Left hindlimb (tissue), 1 donor: Measurements from ENCODE around the gene QSER1.
"Not testable (repeated sequence)": the region's sequence is repeated elsewhere in the genome, so short reads cannot be mapped to it uniquely, and the experiment has no call there.

Experiments used
- DNase-seq: peaks from one replicate; pipeline ENCODE4 v3.0.0-alpha.2; 2018

QSER1 gene

GRCh38 chr11:32937283-32937682 is 44.7 kb downstream of the QSER1 start:
- not testable (repeated sequence) for DNase-seq

GRCh38 chr11:32939046-32939445 is 46.4 kb downstream of the QSER1 start:
- no peak for DNase-seq

- DNase-seq: no peak
Observed at GRCh38 chr11:32939866-32940265, 47.3 kb downstream of the QSER1 start.

GRCh38 chr11:32940865-32941264 is 48.3 kb downstream of the QSER1 start:
- no peak for DNase-seq

GRCh38 chr11:32947978-32948377 is 55.4 kb downstream of the QSER1 start:
- no peak for DNase-seq

GRCh38 chr11:32949739-32950138 is 57.1 kb downstream of the QSER1 start:
- no peak for DNase-seq

- DNase-seq: no peak
Observed at GRCh38 chr11:32952421-32952820, 59.8 kb downstream of the QSER1 start.

GRCh38 chr11:32953700-32954099 is 61.1 kb downstream of the QSER1 start:
- DNase-seq: no peak

GRCh38 chr11:32960553-32961164 is 68.0 kb downstream of the QSER1 start:
- DNase-seq: no peak

- DNase-seq: no peak
Observed at GRCh38 chr11:32962016-32962415, 69.4 kb downstream of the QSER1 start.

- no peak for DNase-seq
Observed at GRCh38 chr11:32963721-32964120, 71.1 kb downstream of the QSER1 start.

- no peak for DNase-seq
Observed at GRCh38 chr11:32968541-32968940, 75.9 kb downstream of the QSER1 start.

- not testable (repeated sequence) for DNase-seq
Observed at GRCh38 chr11:32972233-32972632, 79.6 kb downstream of the QSER1 start.

- no peak for DNase-seq
Observed at GRCh38 chr11:32972781-32973180, 80.2 kb downstream of the QSER1 start.

GRCh38 chr11:32982626-32983025 is 90.0 kb downstream of the QSER1 start:
- no peak for DNase-seq

- no peak for DNase-seq
Observed at GRCh38 chr11:32983506-32983905, 90.9 kb downstream of the QSER1 start.

GRCh38 chr11:32985600-32985999 is 93.0 kb downstream of the QSER1 start:
- no peak for DNase-seq

GRCh38 chr11:32987851-32988250 is 95.2 kb downstream of the QSER1 start:
- DNase-seq: no peak

- no peak for DNase-seq
Observed at GRCh38 chr11:32990481-32990880, 97.9 kb downstream of the QSER1 start.

GRCh38 chr11:32991427-32991826 is 98.8 kb downstream of the QSER1 start:
- DNase-seq: no peak

- no peak for DNase-seq
Observed at GRCh38 chr11:32991898-32992297, 99.3 kb downstream of the QSER1 start.

- DNase-seq: no peak
Observed at GRCh38 chr11:33000181-33000580, 107.6 kb downstream of the QSER1 start.

GRCh38 chr11:33001281-33001680 is 108.7 kb downstream of the QSER1 start:
- DNase-seq: no peak

GRCh38 chr11:33001751-33002542 is 109.3 kb downstream of the QSER1 start:
- no peak for DNase-seq

GRCh38 chr11:33005175-33005574 is 112.6 kb downstream of the QSER1 start:
- no peak for DNase-seq
